Nephron (organoid): ENCODE data around the gene HEXB.

Experiments used
- H3K27ac Mint-ChIP-seq, 3 experiments: 2 replicates each; pipeline ENCODE4 v1.8.0; 2020; ENCODE audit warnings: mixed read lengths in 3 of 3, mild to moderate bottlenecking in 2 of 3, moderate library complexity in 1 of 3
- H3K27me3 Mint-ChIP-seq: 2 replicates; pipeline ENCODE4 v1.8.0; 2021; ENCODE audit warnings: low read depth, mild to moderate bottlenecking, moderate library complexity, mixed read lengths
- H3K36me3 Mint-ChIP-seq: 2 replicates; pipeline ENCODE4 v1.8.0; 2020; ENCODE audit warnings: low read depth, mixed read lengths
- H3K4me1 Mint-ChIP-seq: 2 replicates; pipeline ENCODE4 v1.8.0; 2020; ENCODE audit warnings: mixed read lengths
- H3K4me3 Mint-ChIP-seq, 3 experiments: 2 replicates each; pipeline ENCODE4 v1.8.0; 2020; ENCODE audit warnings: mild to moderate bottlenecking in 3 of 3, mixed read lengths in 3 of 3, moderate library complexity in 2 of 3
- H3K9me3 Mint-ChIP-seq: 2 replicates; pipeline ENCODE4 v1.8.0; 2020; ENCODE audit warnings: mixed read lengths
- TF ChIP-seq, protein P1 (sequence below), 3 experiments: fragments of 200-600 bp; sonication (generic); IDR thresholded peaks; one replicate each; pipeline ENCODE4 v1.5.0; 2021; ENCODE audit warnings: antibody characterized with exemption in 3 of 3; ENCODE audit not compliant: unreplicated experiment in 3 of 3

Gene HEXB

DNA sequence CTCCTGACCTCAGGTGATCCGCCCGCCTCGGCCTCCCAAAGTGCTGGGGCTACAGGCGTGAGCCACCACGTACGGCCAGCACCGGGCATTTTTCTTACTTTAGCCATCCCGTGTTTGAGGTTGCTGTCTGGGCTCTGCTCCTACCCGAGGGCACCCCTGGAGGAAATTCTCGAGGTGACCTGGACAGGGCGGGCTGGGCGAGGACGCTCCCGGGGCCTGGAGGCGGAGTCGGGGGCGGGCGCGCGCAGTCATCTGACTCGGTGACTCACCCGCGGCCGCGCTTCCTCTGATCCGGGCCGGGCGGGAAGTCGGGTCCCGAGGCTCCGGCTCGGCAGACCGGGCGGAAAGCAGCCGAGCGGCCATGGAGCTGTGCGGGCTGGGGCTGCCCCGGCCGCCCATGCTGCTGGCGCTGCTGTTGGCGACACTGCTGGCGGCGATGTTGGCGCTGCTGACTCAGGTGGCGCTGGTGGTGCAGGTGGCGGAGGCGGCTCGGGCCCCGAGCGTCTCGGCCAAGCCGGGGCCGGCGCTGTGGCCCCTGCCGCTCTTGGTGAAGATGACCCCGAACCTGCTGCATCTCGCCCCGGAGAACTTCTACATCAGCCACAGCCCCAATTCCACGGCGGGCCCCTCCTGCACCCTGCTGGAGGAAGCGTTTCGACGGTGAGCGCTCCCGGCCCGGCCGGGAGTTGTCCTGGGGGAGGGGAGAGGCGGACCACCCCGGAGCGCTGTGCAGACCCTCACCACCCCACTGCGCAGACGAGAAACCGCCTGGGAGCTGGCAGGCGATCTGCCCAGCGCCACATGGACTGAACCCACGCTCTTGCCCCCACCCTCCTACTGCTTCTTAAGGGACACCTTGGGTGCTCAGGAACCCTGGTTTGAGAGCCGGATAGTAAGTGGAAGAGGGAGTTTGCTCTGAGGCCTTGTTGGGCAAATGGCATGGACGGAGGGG lies at the start of gene HEXB:
Gene HEXB, plus strand, starts transcription at position 334 of the 952 bp plus-strand sequence. Its CDS starts 28 bp downstream, at position 362.
- Mint-ChIP-seq H3K4me1 (peaks cover 13% of the 10 kb centered on the region), H3K4me3 (peak within 1 kb of the TSS; percentile 78 to 88 (median 87)), H3K36me3 (peaks cover 4% of the 10 kb centered on the region), H3K9me3 (no peaks in the 10 kb centered on the region), H3K27me3 (peaks cover 5% of the 10 kb centered on the region), H3K27ac (peak within 1 kb of the TSS; percentile 4 to 35 (median 13))
- TF ChIP-seq, protein P1, sequence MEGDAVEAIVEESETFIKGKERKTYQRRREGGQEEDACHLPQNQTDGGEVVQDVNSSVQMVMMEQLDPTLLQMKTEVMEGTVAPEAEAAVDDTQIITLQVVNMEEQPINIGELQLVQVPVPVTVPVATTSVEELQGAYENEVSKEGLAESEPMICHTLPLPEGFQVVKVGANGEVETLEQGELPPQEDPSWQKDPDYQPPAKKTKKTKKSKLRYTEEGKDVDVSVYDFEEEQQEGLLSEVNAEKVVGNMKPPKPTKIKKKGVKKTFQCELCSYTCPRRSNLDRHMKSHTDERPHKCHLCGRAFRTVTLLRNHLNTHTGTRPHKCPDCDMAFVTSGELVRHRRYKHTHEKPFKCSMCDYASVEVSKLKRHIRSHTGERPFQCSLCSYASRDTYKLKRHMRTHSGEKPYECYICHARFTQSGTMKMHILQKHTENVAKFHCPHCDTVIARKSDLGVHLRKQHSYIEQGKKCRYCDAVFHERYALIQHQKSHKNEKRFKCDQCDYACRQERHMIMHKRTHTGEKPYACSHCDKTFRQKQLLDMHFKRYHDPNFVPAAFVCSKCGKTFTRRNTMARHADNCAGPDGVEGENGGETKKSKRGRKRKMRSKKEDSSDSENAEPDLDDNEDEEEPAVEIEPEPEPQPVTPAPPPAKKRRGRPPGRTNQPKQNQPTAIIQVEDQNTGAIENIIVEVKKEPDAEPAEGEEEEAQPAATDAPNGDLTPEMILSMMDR (IDR thresholded peaks at IDR 0.05; ENCODE audit: unreplicated experiment in 3 of 3) = no peak

DNA sequence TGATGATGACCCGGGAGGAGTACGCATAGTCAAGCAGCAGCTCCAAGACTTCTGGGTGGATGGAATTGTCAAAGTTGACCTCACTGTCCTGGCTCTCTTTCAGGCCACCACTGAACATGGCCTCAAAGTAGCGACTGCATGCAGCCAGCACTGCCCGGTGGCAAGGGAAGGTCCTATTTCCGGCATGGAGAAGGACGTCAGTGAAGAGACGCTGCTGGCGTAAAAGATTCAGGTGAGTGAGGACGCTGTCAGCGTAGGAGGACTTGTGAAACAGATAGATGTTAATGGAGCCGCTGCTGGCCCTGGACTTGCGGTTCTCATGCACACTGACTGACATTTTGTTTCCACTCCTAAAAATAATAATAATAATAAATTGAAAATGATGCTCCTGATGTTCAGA lies 48.9 kb upstream of the HEXB start:
- Mint-ChIP-seq H3K9me3 (no peaks in the 10 kb centered on the region), H3K27me3 (no peaks in the 10 kb centered on the region), H3K36me3 (peaks cover 68% of the 10 kb centered on the region), H3K4me1 (peaks cover 75% of the 10 kb centered on the region), H3K27ac (peak overlapping the region in 2 of 3 experiments; percentile 17 to 84), H3K4me3 (peak overlapping the region; percentile 92 to 98 (median 96))
- TF ChIP-seq, protein P1 (IDR thresholded peaks at IDR 0.05; ENCODE audit: unreplicated experiment in 3 of 3) = no peak

DNA sequence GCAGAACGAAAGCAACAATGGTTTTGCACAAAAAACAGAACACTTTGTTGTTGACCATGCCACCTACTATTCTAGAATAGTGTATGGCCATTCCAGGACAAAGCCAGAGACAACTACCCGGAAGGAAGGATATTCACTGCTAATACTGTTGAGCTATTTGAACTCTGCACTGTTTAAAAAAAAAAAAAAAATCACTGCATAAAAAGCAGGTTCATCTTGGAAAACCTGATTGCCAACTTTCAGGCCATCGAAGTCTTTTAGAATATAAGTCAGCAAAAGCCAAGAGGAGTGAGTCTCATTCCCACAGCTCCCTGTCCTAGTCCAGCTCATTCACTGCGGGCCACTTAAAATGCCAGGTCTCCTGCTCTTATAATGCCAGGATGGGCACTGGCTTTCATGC lies 48.5 kb upstream of the HEXB start:
- H3K27ac Mint-ChIP-seq = peak overlapping the region; percentile 17 to 92 (median 84)
- no peaks in the 10 kb centered on the region for H3K9me3 Mint-ChIP-seq
- peaks cover 64% of the 10 kb centered on the region for H3K36me3 Mint-ChIP-seq
- H3K27me3 Mint-ChIP-seq = no peaks in the 10 kb centered on the region
- TF ChIP-seq, protein P1 (IDR thresholded peaks at IDR 0.05; ENCODE audit: unreplicated experiment in 3 of 3) = no peak
- peaks cover 71% of the 10 kb centered on the region for H3K4me1 Mint-ChIP-seq
- H3K4me3 Mint-ChIP-seq = peak overlapping the region; percentile 92 to 98 (median 96)

DNA sequence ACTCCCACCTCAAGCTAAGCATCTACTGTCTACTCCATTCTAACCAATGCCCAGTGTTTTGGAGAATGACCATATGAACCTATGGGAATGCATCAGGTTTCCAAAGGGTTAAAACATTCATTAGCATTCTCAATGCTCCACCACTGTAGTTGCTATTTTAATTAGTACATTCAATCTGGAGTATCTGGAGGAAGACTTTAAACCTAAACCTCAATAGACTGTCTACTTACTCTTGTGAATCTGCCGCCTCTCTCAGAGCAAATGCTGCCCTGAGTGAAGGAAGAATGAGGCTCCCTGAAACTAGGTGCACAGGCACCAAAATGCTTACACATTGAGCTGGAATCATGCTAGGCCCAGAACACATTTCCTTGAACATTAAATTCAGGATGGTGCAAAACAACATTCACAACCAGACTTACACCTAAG lies 46.5 kb upstream of the HEXB start:
- Mint-ChIP-seq H3K36me3 (peaks cover 44% of the 10 kb centered on the region), H3K4me1 (peaks cover 66% of the 10 kb centered on the region), H3K9me3 (no peaks in the 10 kb centered on the region), H3K4me3 (peak overlapping the region; percentile 92 to 98 (median 96)), H3K27ac (peak overlapping the region; percentile 84 to 94 (median 92)), H3K27me3 (no peaks in the 10 kb centered on the region)
- TF ChIP-seq, protein P1 (IDR thresholded peaks at IDR 0.05; ENCODE audit: unreplicated experiment in 3 of 3) = no peak

DNA sequence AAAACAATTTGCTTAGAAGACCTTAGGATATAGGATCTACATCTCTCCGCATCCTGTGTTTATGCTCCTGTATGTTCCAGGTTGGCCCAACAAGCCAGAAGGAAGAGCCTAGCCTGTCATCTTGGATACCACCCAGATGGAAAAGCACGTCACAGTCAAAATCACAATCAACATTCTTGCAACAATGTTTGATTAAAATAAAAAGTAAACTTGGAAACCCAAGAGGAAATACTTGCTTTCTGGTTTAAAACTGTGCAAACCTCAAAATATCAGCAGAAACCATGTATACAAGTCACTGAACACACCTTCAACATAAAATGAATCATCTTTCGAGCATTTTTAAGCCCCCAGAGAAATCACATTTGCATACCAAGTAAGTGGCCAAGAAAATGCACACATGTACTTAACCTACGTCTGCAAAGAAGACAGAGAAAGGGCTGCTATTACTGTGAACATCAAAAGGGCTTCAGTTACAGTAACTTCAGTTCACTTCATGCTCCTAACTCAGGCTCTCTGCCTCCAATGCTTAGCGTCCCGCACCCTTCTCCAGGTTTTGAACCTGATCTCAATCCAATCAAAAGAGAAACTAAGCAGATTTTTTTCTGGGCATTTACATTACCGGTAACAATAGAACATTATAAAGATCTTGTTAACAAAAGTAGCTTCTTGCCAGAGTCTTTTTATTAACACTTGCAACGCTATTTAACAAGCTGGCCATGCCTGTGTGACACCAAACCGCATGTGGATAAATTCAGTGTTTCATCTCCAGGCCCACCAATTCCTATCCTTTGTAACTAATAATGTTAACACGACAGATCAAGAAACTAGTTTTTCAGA lies 45.8 kb upstream of the HEXB start:
- Mint-ChIP-seq H3K4me3 (peak overlapping the region; percentile 92 to 98 (median 96)), H3K27ac (peak overlapping the region; percentile 84 to 94 (median 92)), H3K9me3 (no peaks in the 10 kb centered on the region), H3K4me1 (peaks cover 61% of the 10 kb centered on the region), H3K27me3 (no peaks in the 10 kb centered on the region), H3K36me3 (peaks cover 38% of the 10 kb centered on the region)
- TF ChIP-seq, protein P1 (IDR thresholded peaks at IDR 0.05; ENCODE audit: unreplicated experiment in 3 of 3) = no peak
